Astrocyte of the cerebellum (primary cell): ENCODE measurements around the gene DDX51.

Experiments used
- DNase-seq: peaks from one replicate; pipeline ENCODE4 v3.0.0-alpha.2; 2011; ENCODE audit warnings: low read depth
- H3K4me3 ChIP-seq: 2 replicates; pipeline ENCODE4 v1.5.1; 2011; ENCODE audit warnings: mild to moderate bottlenecking, low read depth, low read length, moderate library complexity
- in situ Hi-C: cut with HindIII; loops from 2 replicates; pipeline ENCODE4 v1.10.0; 2017; ENCODE audit warnings: low sequenced_read_pairs
- TF ChIP-seq, protein P1 (sequence below): IDR thresholded peaks from 2 replicates; pipeline ENCODE4 v1.5.1; 2012; ENCODE audit warnings: low read length, low read depth, moderate library complexity, mild to moderate bottlenecking; ENCODE audit errors: missing control alignments

Gene DDX51

GRCh38 chr12:132178801-132179401, 34.8 kb upstream of the DDX51 start:
- TF ChIP-seq, protein P1, sequence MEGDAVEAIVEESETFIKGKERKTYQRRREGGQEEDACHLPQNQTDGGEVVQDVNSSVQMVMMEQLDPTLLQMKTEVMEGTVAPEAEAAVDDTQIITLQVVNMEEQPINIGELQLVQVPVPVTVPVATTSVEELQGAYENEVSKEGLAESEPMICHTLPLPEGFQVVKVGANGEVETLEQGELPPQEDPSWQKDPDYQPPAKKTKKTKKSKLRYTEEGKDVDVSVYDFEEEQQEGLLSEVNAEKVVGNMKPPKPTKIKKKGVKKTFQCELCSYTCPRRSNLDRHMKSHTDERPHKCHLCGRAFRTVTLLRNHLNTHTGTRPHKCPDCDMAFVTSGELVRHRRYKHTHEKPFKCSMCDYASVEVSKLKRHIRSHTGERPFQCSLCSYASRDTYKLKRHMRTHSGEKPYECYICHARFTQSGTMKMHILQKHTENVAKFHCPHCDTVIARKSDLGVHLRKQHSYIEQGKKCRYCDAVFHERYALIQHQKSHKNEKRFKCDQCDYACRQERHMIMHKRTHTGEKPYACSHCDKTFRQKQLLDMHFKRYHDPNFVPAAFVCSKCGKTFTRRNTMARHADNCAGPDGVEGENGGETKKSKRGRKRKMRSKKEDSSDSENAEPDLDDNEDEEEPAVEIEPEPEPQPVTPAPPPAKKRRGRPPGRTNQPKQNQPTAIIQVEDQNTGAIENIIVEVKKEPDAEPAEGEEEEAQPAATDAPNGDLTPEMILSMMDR: no peak
- H3K4me3 ChIP-seq: no peak overlapping the region
- in situ Hi-C loops: no loop called here
- DNase-seq: no peak

DNA sequence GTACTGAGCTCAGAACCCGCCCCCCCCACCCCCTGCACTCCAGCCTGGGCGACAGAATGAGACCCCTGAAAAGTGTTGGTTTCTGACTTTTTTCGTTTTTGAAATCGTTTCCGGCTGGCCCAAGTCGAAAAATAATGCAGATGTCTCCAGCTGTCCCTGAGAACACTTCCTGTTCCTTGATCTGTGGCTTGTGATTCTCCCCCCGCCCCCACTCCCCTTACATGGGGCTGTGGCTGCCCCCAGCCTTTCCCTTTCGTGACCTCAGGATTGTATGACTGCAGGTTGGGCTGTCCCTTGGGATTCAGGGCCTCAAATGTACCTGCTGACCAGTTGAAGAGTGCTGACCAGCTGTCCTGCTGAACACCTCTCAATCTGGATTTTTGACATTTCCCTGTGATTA, 34.2 kb upstream of the DDX51 start:
- TF ChIP-seq, protein P1: no peak
- no peak overlapping the region for H3K4me3 ChIP-seq
- in situ Hi-C loops: no loop called here
- no peak for DNase-seq

DNA sequence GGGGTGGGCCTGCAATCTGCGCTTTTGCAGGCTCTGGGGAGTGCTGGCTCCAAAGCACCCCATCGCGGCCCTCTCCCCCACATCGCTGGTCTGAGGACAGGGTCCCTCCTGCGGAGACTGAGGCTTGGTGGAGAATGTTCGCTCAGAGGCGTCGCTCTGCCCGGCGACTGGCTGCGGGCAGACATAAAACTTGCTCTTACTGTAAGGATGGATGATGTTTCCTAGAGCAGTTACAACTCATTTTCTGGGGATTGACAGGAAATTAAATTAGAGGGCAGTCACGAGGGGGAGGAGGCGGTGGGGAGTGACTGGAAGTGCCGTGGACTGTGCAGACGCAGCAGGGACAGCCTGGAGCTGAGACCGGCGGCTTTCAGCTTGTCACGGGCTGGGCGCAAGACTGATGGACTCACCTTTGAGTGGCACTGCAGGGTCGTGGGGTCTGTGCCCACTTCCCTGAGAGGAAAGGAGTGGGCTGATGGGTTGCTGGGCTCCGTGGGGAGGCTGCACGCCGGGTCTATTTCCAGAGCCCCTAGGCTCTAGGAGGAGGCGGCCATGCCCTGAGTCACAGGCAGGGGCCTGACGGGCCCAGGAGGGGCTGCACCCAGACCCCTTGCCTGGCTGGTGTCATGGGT, 32.9 kb upstream of the DDX51 start:
- in situ Hi-C loops: no loop called here
- no peak for DNase-seq
- H3K4me3 ChIP-seq: no peak overlapping the region
- TF ChIP-seq, protein P1: no peak

DNA sequence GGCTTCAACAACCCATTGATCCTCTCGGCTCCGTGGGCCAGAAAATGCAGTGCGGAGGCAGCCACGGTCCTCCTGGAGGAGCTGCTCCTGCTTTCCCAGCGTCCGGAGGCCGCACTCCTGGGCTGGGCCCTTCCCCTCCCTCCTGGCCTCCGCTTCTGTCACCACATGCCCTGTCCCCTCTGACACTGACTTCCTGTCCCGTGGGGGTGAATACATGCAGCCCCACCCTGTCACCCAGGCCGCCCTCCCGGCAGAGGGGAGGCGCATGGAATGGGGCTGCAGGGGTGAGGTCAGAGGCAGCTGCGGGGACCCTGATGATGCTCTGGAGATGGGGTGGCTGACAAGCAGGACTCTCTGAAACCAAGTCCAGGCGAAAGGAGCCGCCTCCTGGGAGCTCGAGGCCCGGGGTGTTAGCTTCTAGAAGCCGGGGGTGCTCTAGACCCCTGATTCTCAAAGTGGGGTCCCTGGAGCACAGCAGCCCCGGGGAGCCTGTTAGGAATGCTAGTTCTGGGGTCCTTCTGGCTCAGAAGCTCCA, 32.3 kb upstream of the DDX51 start:
- no peak overlapping the region for H3K4me3 ChIP-seq
- DNase-seq: no peak
- in situ Hi-C loops: no loop called here
- TF ChIP-seq, protein P1: no peak

DNA sequence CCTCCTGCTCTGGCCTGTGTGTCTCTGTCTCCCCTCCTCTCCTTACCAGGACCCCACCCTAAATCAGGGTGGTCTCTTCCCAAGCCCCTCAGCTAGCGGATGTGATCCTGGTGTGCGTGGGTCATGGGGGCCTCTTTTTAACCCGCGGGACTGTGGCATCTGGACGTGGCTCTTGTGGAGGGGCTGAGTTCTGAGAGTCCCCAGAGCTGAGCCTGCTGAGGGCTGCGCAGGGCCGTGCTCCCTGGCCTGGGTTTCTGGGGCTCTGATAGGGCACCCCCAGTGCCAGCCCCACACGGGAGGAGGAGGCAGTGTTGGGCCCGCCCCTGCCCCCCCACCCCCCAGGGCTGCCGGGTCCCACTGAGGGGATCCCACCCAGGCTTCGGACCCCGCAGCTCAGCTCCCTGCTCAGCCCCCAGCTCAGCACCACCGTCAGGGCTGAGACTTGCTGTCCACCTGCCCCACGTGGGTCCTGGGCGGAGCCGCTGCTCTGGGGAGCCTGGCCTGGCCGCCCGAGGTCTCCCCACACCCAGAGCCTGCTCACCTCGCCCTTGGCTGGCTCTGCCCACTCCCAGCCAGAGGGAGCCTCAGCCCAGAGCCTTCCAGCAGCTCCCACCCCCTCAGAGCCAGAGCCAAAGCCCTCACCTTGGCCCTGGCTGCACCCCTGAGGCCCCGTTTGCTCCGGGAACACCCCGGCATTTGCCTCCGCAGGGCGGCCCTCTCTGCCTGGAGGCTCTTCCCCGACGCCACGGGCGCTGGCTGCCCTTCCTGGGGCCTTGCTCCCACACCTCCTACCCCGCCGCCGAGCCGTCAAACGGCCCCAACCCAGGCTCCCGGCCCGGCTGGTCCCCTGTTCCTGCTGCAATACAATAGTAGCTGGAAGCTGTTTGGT, 31.6 kb upstream of the DDX51 start:
- TF ChIP-seq, protein P1: no peak
- no peak overlapping the region for H3K4me3 ChIP-seq
- in situ Hi-C loops: no loop called here
- no peak for DNase-seq

- TF ChIP-seq, protein P1: no peak
- DNase-seq: no peak
- in situ Hi-C loops: no loop called here
- no peak overlapping the region for H3K4me3 ChIP-seq
Measured at GRCh38 chr12:132174839-132175490, 30.8 kb upstream of the DDX51 start.
